ENCODE measurements around the gene PPP2R3B. TPM values are rescaled to one million over a fixed set of nuclear protein-coding genes. Genes with fewer than 3 reads are reported as not detected.
A peak's percentile ranks its signal among the peaks of the same experiment; 100 is the strongest.

PPP2R3B gene
- total RNA-seq, 4 donors from 2014 or later: 37.6 to 106 (median 46.6) TPM

DNA sequence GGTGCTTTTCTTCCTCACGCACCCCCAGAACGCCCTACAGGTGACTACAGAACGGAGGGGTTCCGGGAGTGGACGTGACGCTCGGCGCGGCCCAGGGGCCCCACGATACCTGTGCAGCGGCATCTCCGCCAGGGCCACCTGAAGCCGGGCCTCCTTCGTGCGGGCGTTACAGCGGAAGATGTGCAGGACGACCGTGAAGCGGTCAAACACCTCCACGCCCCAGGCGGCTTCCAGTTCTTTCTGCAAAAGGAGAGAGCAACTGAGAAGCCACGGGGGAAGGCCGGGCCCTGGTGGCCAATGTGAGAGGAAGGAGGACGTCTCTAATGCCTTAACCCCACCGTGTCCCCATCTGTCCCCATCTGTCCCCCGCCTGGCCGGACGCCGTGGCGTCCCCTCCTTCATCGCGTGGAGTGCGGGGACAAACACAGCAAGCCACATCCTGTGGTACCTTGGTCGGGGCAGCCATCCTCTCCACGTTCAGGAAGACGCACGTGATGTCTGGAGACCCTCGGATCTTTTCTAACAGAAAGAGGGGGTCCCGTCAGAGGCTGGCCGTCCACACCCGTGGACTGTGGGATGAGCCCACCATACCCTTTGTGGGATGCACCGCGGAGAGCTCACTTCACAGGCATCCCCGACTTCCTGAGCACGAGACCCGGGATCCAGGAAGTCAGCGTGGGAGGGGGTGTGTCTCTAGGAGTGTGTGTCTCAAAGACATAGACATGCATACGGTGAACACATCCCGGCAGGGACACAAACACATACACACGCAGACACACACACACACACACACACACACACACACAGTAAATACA is 71.7 kb downstream of the PPP2R3B start:
- TF ChIP-seq CTCF (IDR thresholded peaks at IDR 0.05) (no peak), POLR2A (IDR thresholded peaks at IDR 0.05) (no peak)
- no peak overlapping the region for H3K4me3 ChIP-seq (ENCODE audit: low read depth, poor library complexity, severe bottlenecking)
- WGBS, 2 donors: 88 to 92% methylated on average over 51 of the region's 51 CpGs
- peak in 1 of 2 donors; percentile 84 for DNase-seq (ENCODE audit: low spot score in 2 of 2)
- intact Hi-C loops (cut with DNase I; ENCODE audit: low total_unique reads): no loop called here

GRCh38 chrX:314049-314448 is 72.7 kb downstream of the PPP2R3B start:
- intact Hi-C loops (cut with DNase I; ENCODE audit: low total_unique reads): no loop called here
- TF ChIP-seq POLR2A (IDR thresholded peaks at IDR 0.05): no peak
- no peak for TF ChIP-seq CTCF (IDR thresholded peaks at IDR 0.05)
- no peak for DNase-seq (ENCODE audit: low spot score in 2 of 2)
- H3K4me3 ChIP-seq (ENCODE audit: low read depth, poor library complexity, severe bottlenecking): no peak overlapping the region
- WGBS, 2 donors: 94 to 98% methylated on average over 34 of the region's 34 CpGs

DNA sequence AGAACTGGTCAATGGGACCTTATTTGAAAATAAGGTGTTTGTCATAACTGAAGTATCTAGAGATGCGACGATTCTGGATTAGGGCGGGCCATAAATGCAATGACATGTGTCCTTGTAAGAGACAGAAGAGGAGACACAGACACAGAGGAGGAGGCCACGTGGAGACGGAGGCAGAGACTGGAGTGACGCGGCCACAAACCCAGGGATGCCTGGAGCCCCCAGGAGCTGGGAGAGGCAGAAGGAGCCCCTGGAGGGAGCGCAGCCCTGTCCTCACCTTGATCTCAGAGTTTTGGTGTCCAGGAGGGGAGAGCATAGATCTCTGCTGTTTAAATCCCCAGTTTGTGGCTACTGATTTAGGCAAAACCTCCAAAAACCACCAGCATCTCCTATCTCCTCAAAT is 73.2 kb downstream of the PPP2R3B start:
- WGBS, 2 donors: 80 to 86% methylated on average over 8 of the region's 8 CpGs
- DNase-seq (ENCODE audit: low spot score in 2 of 2): no peak
- TF ChIP-seq POLR2A (IDR thresholded peaks at IDR 0.05) (no peak), CTCF (IDR thresholded peaks at IDR 0.05) (no peak)
- no peak overlapping the region for H3K4me3 ChIP-seq (ENCODE audit: low read depth, poor library complexity, severe bottlenecking)
- intact Hi-C loops (cut with DNase I; ENCODE audit: low total_unique reads): no loop called here

- no peak for DNase-seq (ENCODE audit: low spot score in 2 of 2)
- WGBS, 2 donors: 94 to 95% methylated on average over 51 to 54 of the region's 54 CpGs
- no peak overlapping the region for H3K4me3 ChIP-seq (ENCODE audit: low read depth, poor library complexity, severe bottlenecking)
- TF ChIP-seq CTCF (IDR thresholded peaks at IDR 0.05) (no peak), POLR2A (IDR thresholded peaks at IDR 0.05) (no peak)
- intact Hi-C loops (cut with DNase I; ENCODE audit: low total_unique reads): no loop called here
These were observed 73.9 kb downstream of the PPP2R3B start for GRCh38 chrX:312621-313331.

DNA sequence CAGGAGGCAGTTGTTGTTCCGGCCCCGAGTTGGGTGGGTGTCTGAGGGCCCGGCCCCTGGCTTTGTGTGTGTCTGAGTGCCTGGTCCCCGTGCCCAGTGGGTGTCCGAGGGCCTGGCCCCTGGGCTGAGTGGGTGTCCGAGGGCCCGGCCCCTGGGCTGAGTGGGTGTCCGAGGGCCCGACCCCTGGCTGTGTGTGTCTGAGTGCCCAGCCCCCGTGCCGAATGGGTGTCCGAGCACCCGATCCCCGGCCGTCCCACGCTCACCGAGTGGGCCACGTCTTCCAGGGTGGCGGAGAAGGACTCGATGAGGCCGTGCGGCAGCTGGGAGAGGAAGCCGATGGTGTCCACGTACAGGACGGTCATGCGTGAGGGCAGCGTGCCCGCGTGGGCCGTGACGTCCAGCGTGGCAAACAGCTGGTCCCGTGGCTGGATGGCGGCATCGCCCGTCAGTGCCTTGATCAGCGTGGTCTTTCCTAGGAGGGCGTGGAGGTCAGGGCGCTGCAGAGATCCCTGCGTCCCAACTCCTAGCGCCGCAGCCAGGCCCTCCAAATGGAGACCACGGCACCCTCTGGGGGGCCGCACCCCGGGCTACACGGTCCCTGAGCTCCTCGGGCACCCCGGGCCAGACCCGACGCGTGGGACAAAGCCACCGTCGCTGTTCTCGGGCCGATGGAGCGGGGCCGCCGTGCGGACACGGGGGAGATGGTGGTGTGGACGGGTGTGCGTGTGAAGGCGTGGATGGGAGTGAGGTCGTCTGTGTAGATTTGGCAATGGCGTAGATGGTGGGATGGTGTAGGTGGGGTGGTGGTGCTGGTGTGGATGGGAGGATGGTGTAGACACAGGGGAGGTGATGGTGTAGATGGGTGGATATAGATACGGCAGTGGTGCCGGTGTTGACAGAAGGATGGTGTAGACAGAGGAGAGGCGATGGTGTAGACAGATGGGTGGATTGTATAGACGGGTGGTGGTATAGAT is 75.3 kb downstream of the PPP2R3B start:
- WGBS, 2 donors: 95 to 96% methylated on average over 60 to 67 of the region's 69 CpGs
- intact Hi-C loops (cut with DNase I; ENCODE audit: low total_unique reads): no loop called here
- TF ChIP-seq POLR2A (IDR thresholded peaks at IDR 0.05) (no peak), CTCF (IDR thresholded peaks at IDR 0.05) (no peak)
- DNase-seq (ENCODE audit: low spot score in 2 of 2): peak in 1 of 2 donors; percentile 76
- no peak overlapping the region for H3K4me3 ChIP-seq (ENCODE audit: low read depth, poor library complexity, severe bottlenecking)
